NCI-H510A treated with DMSO at 0.1 percent for 48 hours (cell line): ENCODE results near the gene IQSEC3.

Source experiments
- DNase-seq: peaks from one replicate; lab custom pipeline; 2025; lab: John Stamatoyannopoulos, UW

Gene IQSEC3

GRCh38 chr12:197347-197746, 130.8 kb downstream of the IQSEC3 start:
- DNase-seq: no peak

- no peak for DNase-seq
These were observed 131.5 kb downstream of the IQSEC3 start for GRCh38 chr12:197911-198695.

- DNase-seq: no peak
These were observed 132.1 kb downstream of the IQSEC3 start for GRCh38 chr12:198705-199104.

- no peak for DNase-seq
These were observed 134.8 kb downstream of the IQSEC3 start for GRCh38 chr12:201361-201760.

- DNase-seq: peak; percentile 96
These were observed 135.6 kb downstream of the IQSEC3 start for GRCh38 chr12:202081-202731.

- DNase-seq: no peak
These were observed 136.5 kb downstream of the IQSEC3 start for GRCh38 chr12:203074-203461.

- peak; percentile 28 for DNase-seq
These were observed 137.1 kb downstream of the IQSEC3 start for GRCh38 chr12:203462-204260.

GRCh38 chr12:204261-204678, 137.7 kb downstream of the IQSEC3 start:
- no peak for DNase-seq

- no peak for DNase-seq
These were observed 138.5 kb downstream of the IQSEC3 start for GRCh38 chr12:205026-205425.

- no peak for DNase-seq
These were observed 140.3 kb downstream of the IQSEC3 start for GRCh38 chr12:206746-207440.

GRCh38 chr12:207804-208203, 141.2 kb downstream of the IQSEC3 start:
- no peak for DNase-seq

- no peak for DNase-seq
These were observed 142.2 kb downstream of the IQSEC3 start for GRCh38 chr12:208813-209212.

- DNase-seq: no peak
These were observed 142.7 kb downstream of the IQSEC3 start for GRCh38 chr12:209246-209645.

- DNase-seq: no peak
These were observed 143.3 kb downstream of the IQSEC3 start for GRCh38 chr12:209851-210250.

- no peak for DNase-seq
These were observed 143.9 kb downstream of the IQSEC3 start for GRCh38 chr12:210277-211141.

GRCh38 chr12:211142-211465, 144.5 kb downstream of the IQSEC3 start:
- no peak for DNase-seq

- DNase-seq: no peak
These were observed 145.3 kb downstream of the IQSEC3 start for GRCh38 chr12:211639-212414.

- no peak for DNase-seq
These were observed 145.8 kb downstream of the IQSEC3 start for GRCh38 chr12:212415-212714.

GRCh38 chr12:212715-213526, 146.4 kb downstream of the IQSEC3 start:
- DNase-seq: no peak

GRCh38 chr12:213527-213932, 147.0 kb downstream of the IQSEC3 start:
- no peak for DNase-seq
